Loucy (cell line): Measurements from ENCODE around the gene PYGB.

ENCODE experiments used
- CTCF ChIP-seq: fragments of 200-600 bp; sonication (generic); conservative IDR thresholded peaks from 2 replicates; pipeline ENCODE4 v1.5.1; 2014; ENCODE audit warnings: mild to moderate bottlenecking, antibody characterized with exemption, low read length
- EZH2phosphoT487 ChIP-seq: fragments of 200-600 bp; IDR thresholded peaks from 2 replicates; pipeline ENCODE4 v1.6.1; 2018; ENCODE audit warnings: antibody characterized with exemption, mild to moderate bottlenecking, moderate library complexity, borderline replicate concordance

- TF ChIP-seq CTCF (no peak), EZH2phosphoT487 (no peak)
These were observed 90.5 kb downstream of the PYGB start for GRCh38 chr20:25338112-25339023.
